Measurements from ENCODE around the gene GOLGA6D. TPM values are rescaled to one million over a fixed set of nuclear protein-coding genes. Genes with fewer than 3 reads are reported as not detected.
"Not testable (repeated sequence)": the region's sequence is repeated elsewhere in the genome, so short reads cannot be mapped to it uniquely, and the experiment has no call there.

GOLGA6D gene, protein sequence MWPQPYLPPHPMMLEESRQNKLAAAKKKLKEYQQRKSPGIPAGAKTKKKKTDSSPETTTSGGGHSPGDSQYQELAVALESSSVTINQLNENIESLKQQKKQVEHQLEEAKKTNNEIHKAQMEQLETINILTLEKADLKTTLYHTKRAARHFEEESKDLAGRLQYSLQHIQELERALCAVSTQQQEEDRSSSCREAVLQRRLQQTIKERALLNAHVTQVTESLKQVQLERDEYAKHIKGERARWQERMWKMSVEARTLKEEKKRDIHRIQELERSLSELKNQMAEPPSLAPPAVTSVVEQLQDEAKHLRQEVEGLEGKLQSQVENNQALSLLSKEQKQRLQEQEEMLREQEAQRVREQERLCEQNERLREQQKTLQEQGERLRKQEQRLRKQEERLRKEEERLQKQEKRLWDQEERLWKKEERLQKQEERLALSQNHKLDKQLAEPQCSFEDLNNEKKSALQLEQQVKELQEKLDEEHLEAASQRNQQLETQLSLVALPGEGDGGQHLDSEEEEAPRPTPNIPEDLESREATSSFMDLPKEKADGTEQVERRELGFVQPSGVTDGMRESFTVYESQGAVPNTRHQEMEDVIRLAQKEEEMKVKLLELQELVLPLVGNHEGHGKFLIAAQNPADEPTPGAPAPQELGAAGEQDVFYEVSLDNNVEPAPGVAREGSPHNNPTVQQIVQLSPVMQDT
- not detected for total RNA-seq

DNA sequence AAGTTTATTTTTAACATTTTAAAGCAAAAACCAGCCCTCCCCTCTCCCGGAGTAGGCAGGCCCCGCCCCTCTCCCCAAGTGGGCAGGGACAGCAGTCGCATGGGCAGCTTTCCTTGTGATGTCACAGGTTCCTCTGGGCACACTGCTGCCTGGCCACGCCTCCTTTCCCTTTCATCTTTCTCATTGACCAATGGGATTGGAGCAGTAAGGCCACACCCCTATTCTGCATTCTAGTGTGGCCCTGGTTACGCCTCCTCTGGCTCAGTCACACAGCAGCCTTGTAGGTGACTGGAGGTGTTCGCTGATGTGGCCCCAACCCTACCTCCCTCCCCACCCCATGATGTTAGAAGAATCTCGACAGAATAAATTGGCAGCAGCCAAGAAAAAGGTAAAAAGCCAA lies at the start of gene GOLGA6D:
GOLGA6D (plus strand) TSS at position 264 of the 400 bp plus-strand sequence; CDS start at position 305, 41 bp downstream.
- H3K9me3 Mint-ChIP-seq; CTCF ChIA-PET; H3K27me3 Mint-ChIP-seq; ATAC-seq; POLR2A ChIA-PET; DNase-seq; H3K4me1 Mint-ChIP-seq (ENCODE audit: low read depth); H3K27ac Mint-ChIP-seq; H3K4me3 Mint-ChIP-seq; H3K36me3 Mint-ChIP-seq (ENCODE audit: low read depth); intact Hi-C loops (cut with micrococcal nuclease): not testable (repeated sequence)

DNA sequence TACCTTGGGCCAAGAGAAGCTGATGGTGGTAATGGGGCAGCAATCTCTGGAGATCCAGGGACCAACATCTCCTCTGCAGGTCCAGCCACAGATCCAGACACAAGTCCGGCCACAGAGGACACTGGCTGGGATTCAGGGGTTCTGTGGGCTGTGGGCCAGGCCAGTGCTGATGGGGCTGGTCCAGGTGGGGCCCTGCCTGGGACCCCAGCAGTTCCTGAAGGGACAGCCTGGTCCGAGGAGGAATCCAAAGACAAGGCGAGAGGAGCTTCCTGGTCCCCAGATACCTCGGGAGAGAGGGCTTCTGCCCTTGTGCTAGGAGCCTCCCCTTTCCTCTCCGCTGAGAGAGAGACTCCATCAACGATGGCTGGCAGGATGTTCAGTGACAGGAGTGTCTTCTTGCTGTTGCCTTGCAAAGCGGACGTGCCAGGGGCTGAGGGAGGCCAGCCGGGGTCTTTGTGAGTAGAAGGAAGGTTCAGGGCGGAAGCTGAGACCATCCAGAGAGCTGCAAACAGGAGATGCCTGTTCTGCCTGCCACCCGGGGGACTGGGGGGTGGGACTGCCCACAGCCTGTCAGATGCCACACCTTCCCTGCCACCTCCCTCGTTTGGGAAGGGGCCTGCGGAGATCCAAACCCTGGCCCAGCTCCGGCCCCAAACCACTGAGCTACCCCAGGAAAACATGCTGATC lies 49.0 kb upstream of the GOLGA6D start:
- TF ChIP-seq, protein P1, sequence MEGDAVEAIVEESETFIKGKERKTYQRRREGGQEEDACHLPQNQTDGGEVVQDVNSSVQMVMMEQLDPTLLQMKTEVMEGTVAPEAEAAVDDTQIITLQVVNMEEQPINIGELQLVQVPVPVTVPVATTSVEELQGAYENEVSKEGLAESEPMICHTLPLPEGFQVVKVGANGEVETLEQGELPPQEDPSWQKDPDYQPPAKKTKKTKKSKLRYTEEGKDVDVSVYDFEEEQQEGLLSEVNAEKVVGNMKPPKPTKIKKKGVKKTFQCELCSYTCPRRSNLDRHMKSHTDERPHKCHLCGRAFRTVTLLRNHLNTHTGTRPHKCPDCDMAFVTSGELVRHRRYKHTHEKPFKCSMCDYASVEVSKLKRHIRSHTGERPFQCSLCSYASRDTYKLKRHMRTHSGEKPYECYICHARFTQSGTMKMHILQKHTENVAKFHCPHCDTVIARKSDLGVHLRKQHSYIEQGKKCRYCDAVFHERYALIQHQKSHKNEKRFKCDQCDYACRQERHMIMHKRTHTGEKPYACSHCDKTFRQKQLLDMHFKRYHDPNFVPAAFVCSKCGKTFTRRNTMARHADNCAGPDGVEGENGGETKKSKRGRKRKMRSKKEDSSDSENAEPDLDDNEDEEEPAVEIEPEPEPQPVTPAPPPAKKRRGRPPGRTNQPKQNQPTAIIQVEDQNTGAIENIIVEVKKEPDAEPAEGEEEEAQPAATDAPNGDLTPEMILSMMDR (IDR thresholded peaks at IDR 0.05), result no peak
- CTCF ChIA-PET, result no interaction called here
- no peak for DNase-seq
- no peaks in the 10 kb centered on the region for H3K36me3 Mint-ChIP-seq (ENCODE audit: low read depth)
- intact Hi-C loops (cut with micrococcal nuclease), result no loop called here
- POLR2A ChIA-PET, result no interaction called here
- H3K27me3 Mint-ChIP-seq, result peaks cover 10% of the 10 kb centered on the region
- H3K9me3 Mint-ChIP-seq, result no peaks in the 10 kb centered on the region
- no peak for ATAC-seq
- H3K4me3 Mint-ChIP-seq, result no peak overlapping the region
- H3K27ac Mint-ChIP-seq, result no peak overlapping the region
- no peaks in the 10 kb centered on the region for H3K4me1 Mint-ChIP-seq (ENCODE audit: low read depth)

DNA sequence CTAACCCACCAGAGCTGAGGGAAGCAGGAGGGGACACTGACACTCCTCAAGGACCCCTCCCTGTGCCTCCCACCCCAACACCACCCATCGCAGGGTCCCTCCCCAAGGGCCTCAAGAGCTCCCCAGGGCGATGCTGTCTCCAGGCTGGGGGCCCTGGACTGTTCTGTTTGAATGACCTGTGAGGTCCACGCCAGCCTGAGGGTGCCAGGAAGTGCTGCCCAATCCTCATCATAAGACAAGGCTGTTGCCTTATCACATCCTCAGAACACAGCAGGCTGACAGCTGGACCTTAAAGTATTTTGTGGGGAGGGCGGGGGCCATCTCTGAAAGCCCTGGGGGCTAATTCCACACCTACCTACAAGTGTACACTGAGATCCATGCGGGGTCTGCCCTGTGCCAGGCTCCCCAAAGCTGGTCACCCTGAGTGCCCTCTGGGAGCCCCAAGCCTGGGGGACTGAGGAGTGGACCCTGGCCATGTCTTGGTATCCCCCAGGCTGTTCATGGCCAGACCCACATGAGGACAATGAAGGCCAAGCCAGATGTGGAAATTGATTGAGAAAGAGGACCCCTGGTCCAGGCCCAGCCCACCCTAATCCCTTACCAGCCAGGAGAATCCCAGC lies 48.3 kb upstream of the GOLGA6D start:
- no peak overlapping the region for H3K27ac Mint-ChIP-seq
- no peaks in the 10 kb centered on the region for H3K4me1 Mint-ChIP-seq (ENCODE audit: low read depth)
- peaks cover 10% of the 10 kb centered on the region for H3K27me3 Mint-ChIP-seq
- no peaks in the 10 kb centered on the region for H3K36me3 Mint-ChIP-seq (ENCODE audit: low read depth)
- no peak overlapping the region for H3K4me3 Mint-ChIP-seq
- ChIA-PET CTCF (no interaction called here), POLR2A (no interaction called here)
- intact Hi-C loops (cut with micrococcal nuclease), result no loop called here
- TF ChIP-seq, protein P1 (IDR thresholded peaks at IDR 0.05), result no peak
- DNase-seq (no peak), ATAC-seq (no peak)
- H3K9me3 Mint-ChIP-seq, result no peaks in the 10 kb centered on the region

DNA sequence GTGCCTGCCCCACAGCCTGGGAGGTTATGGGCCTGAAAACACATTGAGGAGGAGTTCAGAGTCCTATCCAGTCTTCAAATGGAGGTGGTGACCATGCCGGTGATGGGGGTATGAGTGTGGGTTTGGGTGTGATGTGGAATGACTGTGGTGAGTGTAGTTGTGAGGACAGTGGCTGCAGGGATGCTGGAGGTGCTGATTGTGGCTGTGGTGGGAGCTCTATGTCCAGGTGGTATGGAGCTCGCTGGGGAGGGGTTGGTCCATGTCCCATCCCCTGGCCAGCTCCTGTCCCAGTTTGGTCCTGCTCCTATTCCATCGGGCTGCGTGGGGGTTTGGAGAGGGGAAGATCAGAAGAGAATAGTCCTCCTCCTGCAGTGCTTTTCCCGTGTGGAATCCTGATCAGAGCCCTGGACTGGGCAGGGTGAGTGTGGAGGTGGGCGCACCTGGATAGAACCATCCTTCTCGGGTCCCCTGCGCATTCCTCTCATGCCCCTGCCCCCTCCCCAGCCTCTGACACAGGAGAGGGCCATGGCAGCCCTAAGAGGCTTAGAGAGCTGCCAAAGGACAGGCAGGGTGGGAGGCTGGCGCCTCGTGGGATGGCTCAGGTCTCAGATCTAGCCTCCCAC lies 47.5 kb upstream of the GOLGA6D start:
- no peaks in the 10 kb centered on the region for H3K9me3 Mint-ChIP-seq
- intact Hi-C loops (cut with micrococcal nuclease), result no loop called here
- peaks cover 12% of the 10 kb centered on the region for H3K27me3 Mint-ChIP-seq
- no peak overlapping the region for H3K27ac Mint-ChIP-seq
- no peak overlapping the region for H3K4me3 Mint-ChIP-seq
- POLR2A ChIA-PET, result no interaction called here
- ATAC-seq, result no peak
- no peaks in the 10 kb centered on the region for H3K36me3 Mint-ChIP-seq (ENCODE audit: low read depth)
- TF ChIP-seq, protein P1 (IDR thresholded peaks at IDR 0.05), result no peak
- no peaks in the 10 kb centered on the region for H3K4me1 Mint-ChIP-seq (ENCODE audit: low read depth)
- CTCF ChIA-PET, result no interaction called here
- no peak for DNase-seq

Data from activated CD8-positive, alpha-beta T cell treated with anti-CD3 and anti-CD28 coated beads for 36 hours (primary cell).